SK-N-SH treated with all-trans-retinoic acid at 6 μM for 48 hours (cell line): Measurements from ENCODE around the gene SCEL.

Experiments
- ATAC-seq: fragments of 200-7000 bp; cut with Tn5 transposase; 3 replicates; pipeline ENCODE4 v1.9.1; 2020; ENCODE audit warnings: mild to moderate bottlenecking, moderate library complexity
- BACH2 ChIP-seq: fragments of 250-450 bp; sonication (Bioruptor Pico); IDR thresholded peaks from 2 replicates; pipeline ENCODE4 v1.9.0; 2021; ENCODE audit warnings: mild to moderate bottlenecking, borderline replicate concordance
- CSDC2 ChIP-seq: fragments of 250-450 bp; sonication (Bioruptor Pico); IDR thresholded peaks from 2 replicates; pipeline ENCODE4 v1.5.0; 2020; ENCODE audit warnings: mild to moderate bottlenecking, moderate library complexity
- ESRRG ChIP-seq: fragments of 250-450 bp; sonication (Bioruptor Pico); IDR thresholded peaks from 2 replicates; pipeline ENCODE4 v1.6.1; 2021; ENCODE audit warnings: mild to moderate bottlenecking
- GLIS3 ChIP-seq: fragments of 250-450 bp; sonication (Bioruptor Pico); IDR thresholded peaks from 2 replicates; pipeline ENCODE4 v1.5.0; 2020; ENCODE audit warnings: mild to moderate bottlenecking, moderate library complexity
- OSR1 ChIP-seq: fragments of 250-450 bp; sonication (Bioruptor Pico); IDR thresholded peaks from 2 replicates; pipeline ENCODE4 v1.8.0; 2022; ENCODE audit warnings: moderate library complexity, mild to moderate bottlenecking, inconsistent platforms
- PATZ1 ChIP-seq: fragments of 250-450 bp; sonication (Bioruptor Pico); IDR thresholded peaks from 2 replicates; pipeline ENCODE4 v1.8.0; 2020; ENCODE audit warnings: mild to moderate bottlenecking, moderate library complexity, borderline replicate concordance
- POU6F1 ChIP-seq: fragments of 250-450 bp; sonication (Bioruptor Pico); IDR thresholded peaks from 2 replicates; pipeline ENCODE4 v1.8.0; 2021; ENCODE audit warnings: low read depth, mild to moderate bottlenecking, moderate library complexity, borderline replicate concordance
- PPARA ChIP-seq: fragments of 250-450 bp; sonication (Bioruptor Pico); IDR thresholded peaks from 2 replicates; pipeline ENCODE4 v1.5.0; 2020; ENCODE audit warnings: mild to moderate bottlenecking, borderline replicate concordance
- RARB ChIP-seq: fragments of 250-450 bp; sonication (Bioruptor Pico); IDR thresholded peaks from 2 replicates; pipeline ENCODE4 v1.8.0; 2021; ENCODE audit warnings: mild to moderate bottlenecking, moderate library complexity
- TOX ChIP-seq: fragments of 250-450 bp; sonication (Bioruptor Pico); IDR thresholded peaks from 2 replicates; pipeline ENCODE4 v1.8.0; 2021; ENCODE audit warnings: mild to moderate bottlenecking, moderate library complexity, borderline replicate concordance
- TSHZ2 ChIP-seq: fragments of 250-450 bp; sonication (Bioruptor Pico); IDR thresholded peaks from 2 replicates; pipeline ENCODE4 v1.5.0; 2020; ENCODE audit warnings: mild to moderate bottlenecking, moderate library complexity
- ZC3H10 ChIP-seq: fragments of 250-450 bp; sonication (Bioruptor Pico); IDR thresholded peaks from 2 replicates; pipeline ENCODE4 v1.5.1; 2021; ENCODE audit warnings: mild to moderate bottlenecking, moderate library complexity
- ZFP3 ChIP-seq: fragments of 250-450 bp; sonication (Bioruptor Pico); IDR thresholded peaks from 2 replicates; pipeline ENCODE4 v1.5.0; 2020; ENCODE audit warnings: mild to moderate bottlenecking, moderate library complexity
- ZFP30 ChIP-seq: fragments of 450-650 bp; formaldehyde crosslinking; IDR thresholded peaks from 2 replicates; pipeline ENCODE4 v1.5.0; 2022; ENCODE audit warnings: mild to moderate bottlenecking, moderate library complexity
- ZNF565 ChIP-seq: fragments of 450-650 bp; formaldehyde crosslinking; conservative IDR thresholded peaks from 2 replicates; pipeline ENCODE4 v1.5.0; 2020; ENCODE audit warnings: low read depth, mild to moderate bottlenecking, moderate library complexity
- ZNF8 ChIP-seq: fragments of 450-650 bp; formaldehyde crosslinking; IDR thresholded peaks from 2 replicates; pipeline ENCODE4 v1.5.0; 2020; ENCODE audit warnings: mild to moderate bottlenecking, moderate library complexity
- TF ChIP-seq, protein P1 (sequence below): fragments of 250-450 bp; sonication (Bioruptor Pico); IDR thresholded peaks from 2 replicates; pipeline ENCODE4 v1.5.1; 2021; ENCODE audit warnings: mild to moderate bottlenecking, moderate library complexity
- TF ChIP-seq, protein P2 (sequence below): fragments of 250-450 bp; sonication (Bioruptor Pico); IDR thresholded peaks from 2 replicates; pipeline ENCODE4 v1.5.1; 2020; ENCODE audit warnings: low read depth, mild to moderate bottlenecking, moderate library complexity

The SCEL gene

GRCh38 chr13:77619655-77620054 is 84.1 kb downstream of the SCEL start:
- ATAC-seq = no peak
- TF ChIP-seq ESRRG (no peak), POU6F1 (CRISPR knock-in tag) (no peak), PPARA (CRISPR knock-in tag) (no peak), TOX (CRISPR knock-in tag) (no peak), ZNF565 (no peak), TSHZ2 (CRISPR knock-in tag) (no peak), RARB (CRISPR knock-in tag) (no peak), ZNF8 (CRISPR knock-in tag) (no peak), ZC3H10 (CRISPR knock-in tag) (no peak), GLIS3 (CRISPR knock-in tag) (no peak), ZFP30 (no peak), BACH2 (CRISPR knock-in tag) (no peak)
- TF ChIP-seq, protein P1, sequence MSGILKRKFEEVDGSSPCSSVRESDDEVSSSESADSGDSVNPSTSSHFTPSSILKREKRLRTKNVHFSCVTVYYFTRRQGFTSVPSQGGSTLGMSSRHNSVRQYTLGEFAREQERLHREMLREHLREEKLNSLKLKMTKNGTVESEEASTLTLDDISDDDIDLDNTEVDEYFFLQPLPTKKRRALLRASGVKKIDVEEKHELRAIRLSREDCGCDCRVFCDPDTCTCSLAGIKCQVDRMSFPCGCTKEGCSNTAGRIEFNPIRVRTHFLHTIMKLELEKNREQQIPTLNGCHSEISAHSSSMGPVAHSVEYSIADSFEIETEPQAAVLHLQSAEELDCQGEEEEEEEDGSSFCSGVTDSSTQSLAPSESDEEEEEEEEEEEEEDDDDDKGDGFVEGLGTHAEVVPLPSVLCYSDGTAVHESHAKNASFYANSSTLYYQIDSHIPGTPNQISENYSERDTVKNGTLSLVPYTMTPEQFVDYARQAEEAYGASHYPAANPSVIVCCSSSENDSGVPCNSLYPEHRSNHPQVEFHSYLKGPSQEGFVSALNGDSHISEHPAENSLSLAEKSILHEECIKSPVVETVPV (CRISPR knock-in tag) = no peak
- TF ChIP-seq, protein P2, sequence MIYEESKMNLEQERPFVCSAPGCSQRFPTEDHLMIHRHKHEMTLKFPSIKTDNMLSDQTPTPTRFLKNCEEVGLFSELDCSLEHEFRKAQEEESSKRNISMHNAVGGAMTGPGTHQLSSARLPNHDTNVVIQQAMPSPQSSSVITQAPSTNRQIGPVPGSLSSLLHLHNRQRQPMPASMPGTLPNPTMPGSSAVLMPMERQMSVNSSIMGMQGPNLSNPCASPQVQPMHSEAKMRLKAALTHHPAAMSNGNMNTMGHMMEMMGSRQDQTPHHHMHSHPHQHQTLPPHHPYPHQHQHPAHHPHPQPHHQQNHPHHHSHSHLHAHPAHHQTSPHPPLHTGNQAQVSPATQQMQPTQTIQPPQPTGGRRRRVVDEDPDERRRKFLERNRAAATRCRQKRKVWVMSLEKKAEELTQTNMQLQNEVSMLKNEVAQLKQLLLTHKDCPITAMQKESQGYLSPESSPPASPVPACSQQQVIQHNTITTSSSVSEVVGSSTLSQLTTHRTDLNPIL (CRISPR knock-in tag) = no peak

DNA sequence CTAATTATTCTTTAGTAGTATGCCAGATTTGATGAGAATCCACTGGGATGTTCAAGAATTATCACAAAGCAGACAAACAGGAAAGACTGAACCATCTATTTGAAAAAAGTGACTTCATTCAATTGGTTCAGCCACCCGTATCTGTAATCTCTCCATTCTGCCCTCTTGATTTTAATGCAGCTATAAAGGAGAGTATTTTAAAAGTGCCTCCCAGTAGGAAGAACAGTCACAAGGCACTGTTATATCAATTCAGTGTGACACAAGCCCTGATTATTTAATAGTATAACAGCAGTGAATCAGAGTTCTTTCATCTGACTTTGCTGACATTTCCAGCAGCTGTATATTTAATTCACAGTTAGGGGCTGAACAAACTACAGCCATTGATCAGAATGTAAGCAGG is 84.6 kb downstream of the SCEL start:
- ATAC-seq = no peak
- TF ChIP-seq, protein P2 (CRISPR knock-in tag) = no peak
- TF ChIP-seq ZFP3 (CRISPR knock-in tag) = no peak
- no peak for TF ChIP-seq ZNF565
- TF ChIP-seq CSDC2 (CRISPR knock-in tag) = no peak
- no peak for TF ChIP-seq PATZ1 (CRISPR knock-in tag)
- TF ChIP-seq RARB (CRISPR knock-in tag) = no peak
- TF ChIP-seq PPARA (CRISPR knock-in tag) = no peak
- TF ChIP-seq GLIS3 (CRISPR knock-in tag) = no peak
- no peak for TF ChIP-seq POU6F1 (CRISPR knock-in tag)
- no peak for TF ChIP-seq OSR1 (CRISPR knock-in tag)
